KBM-7 (cell line): ENCODE data around the gene CES3.

Source experiments
- DNase-seq: peaks from one replicate; pipeline ENCODE4 v3.0.0-alpha.2; 2015
- in situ Hi-C: fragments of 300-500 bp; cut with MboI; formaldehyde crosslinking; loops from 2 replicates; pipeline ENCODE4 v1.14.3; 2020; ENCODE audit warnings: low sequenced_read_pairs, low pct_unique_long_range_greater_than_20kb, mixed read lengths

Gene CES3

DNA sequence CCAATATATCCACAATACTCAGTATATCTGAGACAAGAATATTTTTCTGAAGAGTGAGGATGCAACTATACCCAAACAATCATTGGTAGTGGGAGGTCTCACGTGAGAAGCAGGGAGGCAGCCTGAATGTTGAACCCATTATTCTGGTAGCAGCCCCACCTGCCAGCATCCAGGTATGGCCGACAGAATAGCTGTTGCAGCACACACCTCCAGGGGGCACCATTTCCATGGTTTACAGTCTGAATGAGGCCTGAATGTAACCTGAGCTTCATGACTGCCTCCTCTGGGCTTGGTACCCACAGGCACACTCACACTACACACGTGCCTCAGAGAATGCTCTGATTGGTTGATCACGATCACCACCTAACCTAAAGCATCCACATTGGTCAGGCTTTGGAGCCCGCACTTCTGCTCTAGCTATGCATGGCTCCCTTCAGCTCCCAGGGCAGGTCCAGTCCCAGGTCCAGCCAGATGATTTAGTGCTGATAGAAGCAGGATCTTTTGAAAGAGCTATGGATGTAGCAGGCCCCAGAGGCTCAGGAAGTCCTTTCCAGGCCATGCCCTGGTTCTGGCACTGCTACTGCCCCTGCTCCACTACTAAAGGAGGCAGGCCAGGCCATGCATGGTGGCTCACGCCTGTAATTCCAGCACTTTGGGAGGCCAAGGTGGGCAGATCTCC lies 56.9 kb downstream of the CES3 start:
- in situ Hi-C loops = no loop called here

GRCh38 chr16:67019171-67019570 lies 58.1 kb downstream of the CES3 start:
- in situ Hi-C loops = no loop called here

More for the DNA sequence above, 56.9 kb downstream of the CES3 start:
- DNase-seq = peak; percentile 90

GRCh38 chr16:67021321-67021720 lies 60.3 kb downstream of the CES3 start:
- DNase-seq = no peak
- in situ Hi-C loops = no loop called here

More at GRCh38 chr16:67019171-67019570, 58.1 kb downstream of the CES3 start:
- DNase-seq = no peak

DNA sequence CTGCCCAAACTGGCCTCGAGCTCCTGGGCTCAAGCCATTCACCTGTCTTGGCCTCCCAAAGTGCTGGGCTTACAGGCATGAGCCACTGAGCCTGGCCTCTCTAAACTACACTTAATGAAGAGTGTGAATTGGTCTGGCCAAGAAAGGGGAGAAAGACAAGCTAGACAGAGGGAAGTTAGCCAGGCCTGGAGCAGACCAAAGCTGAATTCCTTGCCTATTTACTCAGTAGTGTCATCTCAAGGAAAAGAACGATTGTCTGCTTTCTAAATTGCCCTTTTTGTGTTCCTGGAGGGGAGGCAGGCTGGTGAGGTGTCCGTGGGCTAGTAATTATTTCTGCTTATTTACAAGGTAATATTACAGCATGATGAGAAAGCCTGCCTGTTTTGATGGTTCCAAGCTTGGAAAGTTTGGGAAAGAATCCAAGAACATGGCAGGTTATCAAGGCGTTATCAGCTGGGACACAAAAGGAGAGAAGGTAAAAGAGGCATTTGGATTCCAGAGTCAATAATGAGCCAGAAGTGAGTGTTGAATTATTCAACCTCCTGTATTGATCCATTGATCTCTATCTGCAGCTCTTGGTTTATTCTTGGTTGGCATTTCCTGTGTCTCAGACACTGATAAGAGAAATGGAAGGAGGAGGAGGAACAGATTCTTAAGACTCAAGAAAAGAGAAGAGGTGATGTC lies 61.6 kb downstream of the CES3 start:
- peak; percentile 18 for DNase-seq
- in situ Hi-C loops = no loop called here

GRCh38 chr16:67023689-67024088 lies 62.6 kb downstream of the CES3 start:
- DNase-seq = no peak
- in situ Hi-C loops = no loop called here
